D721Med (cell line): ENCODE measurements around the gene MAP2.

Source experiments
- DNase-seq: peaks from one replicate; pipeline ENCODE4 v3.0.0; 2011; ENCODE audit warnings: low spot score; ENCODE audit not compliant: insufficient read length
- FAIRE-seq: peaks from 2 replicates; lab custom pipeline; 2011; peaks lifted over from hg19 to GRCh38; lab: Jason Lieb, UNC
- CTCF ChIP-seq: IDR thresholded peaks from 2 replicates; pipeline ENCODE4 v1.5.1; 2012; ENCODE audit warnings: mild to moderate bottlenecking, control low read depth; ENCODE audit not compliant: insufficient read depth; ENCODE audit errors: missing control alignments

MAP2 gene

DNA sequence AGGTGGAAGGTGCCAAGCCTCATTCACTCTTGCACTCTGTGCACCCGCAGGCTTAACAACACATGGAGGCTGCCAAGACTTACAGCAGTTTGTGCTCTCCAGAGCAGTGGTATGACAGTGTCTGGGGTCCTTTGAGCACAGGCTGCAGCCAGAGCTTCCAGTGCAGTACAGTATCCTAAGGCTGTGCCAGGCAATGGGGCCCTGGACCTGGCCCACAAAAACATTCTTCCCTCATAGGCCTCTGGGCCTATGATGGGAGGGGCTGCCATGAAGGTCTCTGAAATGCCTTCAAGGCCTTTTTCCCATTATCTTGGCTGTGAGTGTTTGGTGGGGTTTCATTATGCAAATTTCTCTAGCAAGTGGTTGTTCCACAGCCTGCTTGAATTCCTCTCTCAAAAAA is 74.8 kb downstream of the MAP2 start:
- TF ChIP-seq CTCF = no peak
- FAIRE-seq (no peak), DNase-seq (no peak)

DNA sequence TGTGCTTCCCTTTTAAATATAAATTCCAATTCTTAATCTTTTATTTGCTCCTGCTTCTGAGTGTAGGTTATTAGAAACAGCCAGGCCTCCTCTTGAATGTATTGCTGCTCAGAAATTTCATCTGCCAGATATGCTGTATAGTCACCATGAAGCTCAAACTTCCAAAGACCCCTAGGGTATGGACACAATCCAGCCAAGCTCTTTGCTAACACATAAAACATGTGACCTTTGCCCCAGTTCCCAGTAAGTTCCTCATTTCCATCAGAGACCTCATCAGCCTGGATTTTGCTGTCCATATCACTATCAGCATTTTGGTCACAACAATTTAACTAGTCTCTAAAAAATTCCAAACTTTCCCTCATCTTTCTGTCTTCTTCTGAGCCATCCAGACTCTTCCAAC is 75.2 kb downstream of the MAP2 start:
- TF ChIP-seq CTCF = no peak
- no peak for DNase-seq
- no peak for FAIRE-seq

GRCh38 chr2:209501579-209501978 is 77.7 kb downstream of the MAP2 start:
- FAIRE-seq (no peak), DNase-seq (no peak)
- TF ChIP-seq CTCF = no peak

DNA sequence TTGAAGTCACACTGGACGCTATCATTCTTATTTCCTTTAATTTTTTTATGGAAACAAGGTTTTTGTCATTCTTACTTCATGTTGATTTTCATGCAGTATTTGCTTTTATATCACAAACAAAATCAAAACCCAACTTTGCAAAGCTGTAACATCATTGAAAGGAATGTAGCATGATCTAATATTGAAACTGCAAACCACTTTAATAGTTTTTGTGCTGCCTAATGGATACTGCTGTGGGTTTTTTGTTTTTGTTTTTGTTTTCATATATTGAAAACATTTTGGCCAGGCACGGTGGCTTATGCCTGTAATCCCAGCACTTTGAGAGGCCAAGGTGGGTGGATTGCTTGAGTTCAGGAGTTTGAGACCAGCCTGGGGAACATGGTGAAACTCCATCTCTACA is 81.6 kb downstream of the MAP2 start:
- no peak for DNase-seq
- no peak for FAIRE-seq
- no peak for TF ChIP-seq CTCF

GRCh38 chr2:209508255-209508654 is 84.4 kb downstream of the MAP2 start:
- FAIRE-seq = no peak
- TF ChIP-seq CTCF = no peak
- DNase-seq = no peak

- no peak for TF ChIP-seq CTCF
- DNase-seq (no peak), FAIRE-seq (no peak)
These were observed 87.8 kb downstream of the MAP2 start for GRCh38 chr2:209511637-209512036.

- TF ChIP-seq CTCF = no peak
- no peak for DNase-seq
- FAIRE-seq = no peak
These were observed 89.1 kb downstream of the MAP2 start for GRCh38 chr2:209512971-209513370.
